Breast epithelium (tissue), 4 donors: ENCODE measurements around the gene U2AF2. TPM values are rescaled to one million over a fixed set of nuclear protein-coding genes. Genes with fewer than 3 reads are reported as not detected.

ENCODE experiments used
- DNase-seq, 2 donors: peaks; one replicate each; pipeline ENCODE4 v3.0.0-alpha.2; 2019; ENCODE audit warnings: low spot score in 2 of 2
- H3K27ac ChIP-seq, 2 donors: fragments of 200-600 bp; sonication (generic) in 1 of 2; one replicate each; pipeline ENCODE4 v1.5.1; 2016 to 2019; ENCODE audit warnings: mild to moderate bottlenecking in 1 of 2
- H3K27me3 ChIP-seq, 2 donors: fragments of 200-600 bp; sonication (generic) in 1 of 2; one replicate each; pipeline versions ENCODE4 v1.5.1 to v1.6.0; 2017 to 2019; ENCODE audit warnings: control low read depth in 1 of 2, mild to moderate bottlenecking in 1 of 2
- H3K36me3 ChIP-seq: fragments of 200-600 bp; one replicate; pipeline ENCODE4 v1.5.1; 2019
- H3K4me1 ChIP-seq, 2 donors: fragments of 200-600 bp; sonication (generic); one replicate each; pipeline ENCODE4 v1.5.1; 2016 to 2019; ENCODE audit warnings: control low read depth in 1 of 2
- H3K4me3 ChIP-seq, 3 donors: fragments of 200-600 bp; sonication (generic); 1 replicate in 2 of 3; 2 replicates in 1 of 3; pipeline ENCODE4 v1.5.1; 2016 to 2019; ENCODE audit warnings: mild to moderate bottlenecking in 3 of 3, moderate library complexity in 2 of 3
- H3K9me3 ChIP-seq, 2 donors: fragments of 200-600 bp; sonication (generic) in 1 of 2; one replicate each; pipeline ENCODE4 v1.5.1; 2016 to 2019; ENCODE audit warnings: control low read depth in 1 of 2
- CTCF ChIP-seq, 3 donors: fragments of 450-650 bp; IDR thresholded peaks; one replicate each; pipeline ENCODE4 v1.5.1; 2016 to 2017; ENCODE audit warnings: antibody characterized with exemption in 3 of 3, mild to moderate bottlenecking in 3 of 3, moderate library complexity in 3 of 3
- POLR2A ChIP-seq: fragments of 450-650 bp; IDR thresholded peaks from one replicate; pipeline ENCODE4 v1.6.1; 2016; ENCODE audit warnings: antibody characterized with exemption, mild to moderate bottlenecking, moderate library complexity
- POLR2AphosphoS5 ChIP-seq, 3 donors: sonication (generic); formaldehyde crosslinking; IDR thresholded peaks; one replicate each; pipeline ENCODE4 v1.6.1; 2017; ENCODE audit warnings: antibody characterized with exemption in 3 of 3
- intact Hi-C: fragments of 100-400 bp; cut with DNase I; formaldehyde crosslinking; loops from one replicate; pipeline ENCODE4 v1.15.1; 2023; ENCODE audit warnings: low total_unique reads
- total RNA-seq, 3 donors: library from RNA; depleted of rRNA; stranded (reverse); fragments of >200 nt; gene quantifications; one replicate each; pipeline ENCODE4 v1.1.0, GENCODE V29; 2016

U2AF2 gene
- total RNA-seq: 10 to 100 TPM; 82.5 to 93.4 (median 85.3) TPM

DNA sequence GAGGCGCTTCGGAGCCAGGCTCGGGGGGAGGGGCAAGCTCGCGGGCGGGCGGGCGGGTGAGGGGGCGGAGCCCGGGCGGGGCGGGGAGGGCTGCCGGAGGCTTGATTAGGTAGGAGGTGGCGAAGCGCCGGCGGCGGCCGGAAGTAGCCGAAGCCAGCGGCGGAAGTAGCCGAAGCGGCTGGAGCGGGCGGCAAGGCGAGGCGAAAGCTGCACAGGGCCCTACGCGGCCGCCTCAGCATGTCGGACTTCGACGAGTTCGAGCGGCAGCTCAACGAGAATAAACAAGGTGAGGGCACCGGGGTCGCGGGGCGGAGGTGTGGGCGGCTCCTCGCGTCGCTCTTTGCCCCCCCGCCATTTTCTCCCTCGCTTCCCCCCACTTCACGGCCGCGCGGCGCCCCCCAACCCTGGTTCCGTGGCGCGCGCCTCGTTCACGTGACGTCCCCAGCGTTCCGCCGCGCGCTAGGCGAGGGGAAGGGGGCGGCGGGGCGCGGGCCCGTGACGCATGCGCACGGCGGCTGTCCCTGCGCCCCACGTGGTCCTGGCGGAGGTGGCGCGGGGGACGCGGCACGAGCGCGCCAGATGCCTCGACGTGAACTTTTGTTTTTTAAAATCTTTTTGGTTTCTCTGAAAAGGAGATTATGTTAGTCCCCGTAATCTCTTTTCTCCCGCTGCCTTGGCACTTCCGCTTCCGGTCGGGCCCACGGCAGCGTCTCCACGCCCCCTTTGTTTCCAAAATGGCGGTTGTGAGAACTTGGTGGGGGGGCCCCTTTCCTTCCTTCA, at the start of gene U2AF2:
Gene U2AF2, plus strand, starts transcription at position 168 of the 780 bp plus-strand sequence. Its CDS starts 70 bp downstream, at position 238.
- peaks cover 4% of the 10 kb centered on the region for H3K36me3 ChIP-seq
- peak within 1 kb of the TSS; percentile 100 for H3K27ac ChIP-seq
- H3K9me3 ChIP-seq: no peaks in the 10 kb centered on the region
- TF ChIP-seq POLR2A: peak; percentile 45
- TF ChIP-seq POLR2AphosphoS5 (IDR thresholded peaks at IDR 0.05): peak; percentile 69 to 90 (median 72)
- TF ChIP-seq CTCF (IDR thresholded peaks at IDR 0.05): no peak
- peak within 1 kb of the TSS; percentile 82 to 96 (median 91) for H3K4me3 ChIP-seq
- no peaks in the 10 kb centered on the region for H3K27me3 ChIP-seq
- intact Hi-C loops: no loop called here
- H3K4me1 ChIP-seq: peaks cover 19 to 37% of the 10 kb centered on the region in 2 donors
- peak; percentile 93 to 97 for DNase-seq

GRCh38 chr19:55605207-55605636, 49.6 kb upstream of the U2AF2 start:
- Histone ChIP-seq H3K4me1 (peaks cover 0 to 6% of the 10 kb centered on the region in 2 donors), H3K9me3 (no peaks in the 10 kb centered on the region), H3K4me3 (peak overlapping the region; percentile 88 to 91 (median 91)), H3K36me3 (no peaks in the 10 kb centered on the region), H3K27me3 (no peaks in the 10 kb centered on the region), H3K27ac (peak overlapping the region; percentile 93 to 98)
- peak; percentile 22 to 49 (median 42) for TF ChIP-seq POLR2AphosphoS5 (IDR thresholded peaks at IDR 0.05)
- no peak for TF ChIP-seq CTCF (IDR thresholded peaks at IDR 0.05)
- peak; percentile 96 for DNase-seq
- intact Hi-C loops: no loop called here

DNA sequence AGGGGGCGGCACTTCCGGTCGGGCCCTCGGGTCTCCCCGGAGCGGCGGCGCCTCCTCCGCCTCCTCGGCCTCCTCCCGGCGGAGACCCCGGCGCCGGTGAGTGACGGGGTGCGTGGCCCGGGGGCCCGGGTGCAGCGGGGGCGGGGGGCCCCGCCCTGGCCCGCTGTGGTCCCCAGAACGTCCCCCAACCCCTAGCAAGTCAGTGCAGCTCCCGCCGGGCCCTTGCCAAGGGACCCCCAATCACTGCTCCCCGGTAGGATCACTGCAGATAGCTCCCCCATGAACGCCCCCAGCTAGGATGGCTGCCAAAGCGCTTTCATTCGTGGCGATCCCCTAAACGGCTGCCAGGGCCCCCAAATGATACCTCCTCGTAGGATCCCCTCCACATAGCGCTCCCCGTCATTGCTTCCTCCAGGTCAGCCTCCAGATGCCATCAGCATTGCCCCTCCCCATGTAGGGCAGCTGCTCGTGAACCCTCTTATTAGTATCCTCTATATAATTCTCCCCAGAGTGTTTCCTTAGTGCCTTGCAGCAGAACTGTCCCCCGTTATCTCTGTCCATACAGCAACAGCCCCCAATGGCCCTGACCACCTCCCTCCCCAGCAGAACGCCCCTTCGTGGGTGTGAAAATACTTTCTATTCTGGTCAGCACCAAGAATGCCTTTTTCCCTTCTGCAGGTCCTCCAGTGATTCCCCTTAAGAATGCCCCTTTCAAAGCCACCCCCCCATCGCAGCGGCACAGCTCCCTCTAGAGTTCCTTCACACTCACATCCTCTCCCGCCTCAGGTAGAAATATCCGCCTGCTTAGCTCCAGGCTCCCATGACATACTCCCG, 49.0 kb upstream of the U2AF2 start, which contains the start of gene ZNF865:
Gene ZNF865, plus strand, starts transcription at position 11 of the 834 bp plus-strand sequence. CDS start 7,972 bp downstream, outside the sequence.
- peaks cover 0 to 6% of the 10 kb centered on the region in 2 donors for H3K4me1 ChIP-seq
- no peaks in the 10 kb centered on the region for H3K36me3 ChIP-seq
- no peaks in the 10 kb centered on the region for H3K27me3 ChIP-seq
- peak within 1 kb of the TSS; percentile 93 to 98 for H3K27ac ChIP-seq
- H3K9me3 ChIP-seq: no peaks in the 10 kb centered on the region
- H3K4me3 ChIP-seq: peak within 1 kb of the TSS; percentile 88 to 91 (median 91)
- peak; percentile 57 to 72 for DNase-seq
- TF ChIP-seq CTCF (IDR thresholded peaks at IDR 0.05): peak in 2 of 3 donors; percentile 58 to 59
- no peak for TF ChIP-seq POLR2A
- intact Hi-C loops: no loop called here

GRCh38 chr19:55606471-55606787, 48.4 kb upstream of the U2AF2 start:
- TF ChIP-seq POLR2AphosphoS5 (IDR thresholded peaks at IDR 0.05): no peak
- TF ChIP-seq CTCF (IDR thresholded peaks at IDR 0.05): no peak
- TF ChIP-seq POLR2A: no peak
- H3K4me1 ChIP-seq: peaks cover 0 to 6% of the 10 kb centered on the region in 2 donors
- intact Hi-C loops: no loop called here
- no peaks in the 10 kb centered on the region for H3K36me3 ChIP-seq
- peak overlapping the region; percentile 93 to 98 for H3K27ac ChIP-seq
- no peaks in the 10 kb centered on the region for H3K9me3 ChIP-seq
- no peaks in the 10 kb centered on the region for H3K27me3 ChIP-seq
- peak overlapping the region; percentile 88 to 91 (median 91) for H3K4me3 ChIP-seq
- DNase-seq: no peak
